NCI-H748 (cell line): Measurements from ENCODE around the gene DPF1.
A peak's percentile ranks its signal among the peaks of the same experiment; 100 is the strongest.

ENCODE experiments used
- DNase-seq: peaks from one replicate; lab custom pipeline; 2025; ENCODE audit not compliant: unreplicated experiment; lab: John Stamatoyannopoulos, UW

DPF1 gene

GRCh38 chr19:38221919-38222830 lies 1.8 kb downstream of the DPF1 start:
- no peak for DNase-seq

GRCh38 chr19:38221421-38221820 lies 2.6 kb downstream of the DPF1 start:
- DNase-seq = no peak

GRCh38 chr19:38219221-38219620 lies 4.8 kb downstream of the DPF1 start:
- no peak for DNase-seq

- DNase-seq = no peak
Measured at GRCh38 chr19:38218204-38218603, 5.8 kb downstream of the DPF1 start.

GRCh38 chr19:38216785-38217641 lies 7.0 kb downstream of the DPF1 start:
- peak; percentile 90 for DNase-seq

GRCh38 chr19:38213911-38214625 lies 10.0 kb downstream of the DPF1 start:
- DNase-seq = no peak

- no peak for DNase-seq
Measured at GRCh38 chr19:38213469-38213868, 10.6 kb downstream of the DPF1 start.

GRCh38 chr19:38211766-38212165 lies 12.3 kb downstream of the DPF1 start:
- DNase-seq = no peak

GRCh38 chr19:38211151-38211591 lies 12.9 kb downstream of the DPF1 start:
- DNase-seq = peak; percentile 44

GRCh38 chr19:38210458-38210987 lies 13.5 kb downstream of the DPF1 start:
- DNase-seq = peak; percentile 98

- peak; percentile 79 for DNase-seq
Measured at GRCh38 chr19:38209671-38210457, 14.2 kb downstream of the DPF1 start.

- DNase-seq = no peak
Measured at GRCh38 chr19:38209152-38209551, 14.9 kb downstream of the DPF1 start.

GRCh38 chr19:38208571-38208970 lies 15.5 kb downstream of the DPF1 start:
- DNase-seq = no peak

- DNase-seq = no peak
Measured at GRCh38 chr19:38207543-38207942, 16.5 kb downstream of the DPF1 start.

- no peak for DNase-seq
Measured at GRCh38 chr19:38206928-38207327, 17.1 kb downstream of the DPF1 start.

- no peak for DNase-seq
Measured at GRCh38 chr19:38206006-38206745, 17.8 kb downstream of the DPF1 start.

GRCh38 chr19:38204728-38205127 lies 19.3 kb downstream of the DPF1 start:
- peak; percentile 93 for DNase-seq

GRCh38 chr19:38204096-38204495 lies 19.9 kb downstream of the DPF1 start:
- peak; percentile 98 for DNase-seq

GRCh38 chr19:38203197-38203596 lies 20.8 kb downstream of the DPF1 start:
- DNase-seq = peak; percentile 85
